Ishikawa (cell line): ENCODE measurements around the gene PIK3IP1.

ENCODE experiments used
- CEBPB ChIP-seq: IDR thresholded peaks from 2 replicates; pipeline ENCODE4 v1.6.1; 2012
- CREB1 ChIP-seq: IDR thresholded peaks from 2 replicates; pipeline ENCODE4 v1.6.1; 2012; ENCODE audit warnings: low read depth
- EGR1 ChIP-seq: IDR thresholded peaks from 2 replicates; pipeline ENCODE4 v1.6.1; 2012
- EP300 ChIP-seq: IDR thresholded peaks from 2 replicates; pipeline ENCODE4 v1.6.1; 2012; ENCODE audit warnings: borderline replicate concordance
- FOXM1 ChIP-seq: IDR thresholded peaks from 2 replicates; pipeline ENCODE4 v1.6.1; 2012; ENCODE audit warnings: low read depth, borderline replicate concordance
- NFIC ChIP-seq: IDR thresholded peaks from 2 replicates; pipeline ENCODE4 v1.6.1; 2012
- RAD21 ChIP-seq: IDR thresholded peaks from 2 replicates; pipeline ENCODE4 v1.6.1; 2012; ENCODE audit warnings: low read depth
- TAF1 ChIP-seq: IDR thresholded peaks from 2 replicates; pipeline ENCODE4 v1.6.1; 2012; ENCODE audit warnings: low read depth, mild to moderate bottlenecking
- TCF12 ChIP-seq: IDR thresholded peaks from 2 replicates; pipeline ENCODE4 v1.6.1; 2012; ENCODE audit warnings: low read depth
- TEAD4 ChIP-seq: IDR thresholded peaks from 2 replicates; pipeline ENCODE4 v1.6.1; 2012
- YY1 ChIP-seq: IDR thresholded peaks from 2 replicates; pipeline ENCODE4 v1.6.1; 2012; ENCODE audit warnings: low read depth
- ZBTB7A ChIP-seq: IDR thresholded peaks from 2 replicates; pipeline ENCODE4 v1.6.1; 2012; ENCODE audit warnings: low read depth
- TF ChIP-seq, protein P1 (sequence below): IDR thresholded peaks from 2 replicates; pipeline ENCODE4 v1.6.1; 2012; ENCODE audit warnings: low read depth, mild to moderate bottlenecking
- TF ChIP-seq, protein P2 (sequence below): IDR thresholded peaks from 2 replicates; pipeline ENCODE4 v1.6.1; 2012
- TF ChIP-seq, protein P3 (sequence below): IDR thresholded peaks from 2 replicates; pipeline ENCODE4 v1.6.1; 2012

PIK3IP1 gene

DNA sequence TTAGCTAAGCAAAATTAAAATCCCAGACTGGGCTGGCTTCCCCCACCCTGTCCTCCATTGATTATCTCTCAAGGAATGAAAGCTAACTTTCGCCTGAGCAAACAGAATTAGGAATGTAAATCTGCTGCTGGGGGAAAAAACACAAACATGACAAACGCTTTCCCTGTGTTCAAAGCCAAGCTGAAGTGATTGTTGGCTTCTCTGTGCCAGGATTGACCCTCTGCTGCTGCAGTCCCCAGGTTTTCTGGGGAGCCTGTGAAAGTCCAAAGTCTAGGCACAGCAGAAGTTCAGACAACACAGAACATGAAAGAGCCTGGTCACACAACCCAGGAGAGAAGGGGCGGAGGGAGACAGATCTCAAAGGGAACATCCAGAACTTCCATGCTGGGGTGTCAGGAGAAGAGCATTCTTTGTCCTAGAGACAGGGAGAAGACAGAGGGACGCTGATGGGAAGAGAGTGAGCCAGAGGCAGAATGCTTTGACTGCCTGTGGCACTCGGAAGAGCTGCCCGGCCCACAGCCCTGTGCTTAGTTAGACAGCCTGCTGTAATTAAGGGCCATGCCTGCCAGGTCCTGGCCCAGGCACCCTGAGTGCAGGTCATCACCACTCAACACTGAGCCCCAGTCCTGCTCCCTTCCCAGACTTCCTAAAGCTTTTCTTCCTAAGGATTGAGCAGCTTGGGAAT lies 47.0 kb upstream of the PIK3IP1 start:
- TF ChIP-seq TEAD4 (no peak), NFIC (no peak), TAF1 (no peak), CEBPB (no peak), RAD21 (no peak), EGR1 (no peak), YY1 (no peak), EP300 (no peak)
- TF ChIP-seq, protein P1, sequence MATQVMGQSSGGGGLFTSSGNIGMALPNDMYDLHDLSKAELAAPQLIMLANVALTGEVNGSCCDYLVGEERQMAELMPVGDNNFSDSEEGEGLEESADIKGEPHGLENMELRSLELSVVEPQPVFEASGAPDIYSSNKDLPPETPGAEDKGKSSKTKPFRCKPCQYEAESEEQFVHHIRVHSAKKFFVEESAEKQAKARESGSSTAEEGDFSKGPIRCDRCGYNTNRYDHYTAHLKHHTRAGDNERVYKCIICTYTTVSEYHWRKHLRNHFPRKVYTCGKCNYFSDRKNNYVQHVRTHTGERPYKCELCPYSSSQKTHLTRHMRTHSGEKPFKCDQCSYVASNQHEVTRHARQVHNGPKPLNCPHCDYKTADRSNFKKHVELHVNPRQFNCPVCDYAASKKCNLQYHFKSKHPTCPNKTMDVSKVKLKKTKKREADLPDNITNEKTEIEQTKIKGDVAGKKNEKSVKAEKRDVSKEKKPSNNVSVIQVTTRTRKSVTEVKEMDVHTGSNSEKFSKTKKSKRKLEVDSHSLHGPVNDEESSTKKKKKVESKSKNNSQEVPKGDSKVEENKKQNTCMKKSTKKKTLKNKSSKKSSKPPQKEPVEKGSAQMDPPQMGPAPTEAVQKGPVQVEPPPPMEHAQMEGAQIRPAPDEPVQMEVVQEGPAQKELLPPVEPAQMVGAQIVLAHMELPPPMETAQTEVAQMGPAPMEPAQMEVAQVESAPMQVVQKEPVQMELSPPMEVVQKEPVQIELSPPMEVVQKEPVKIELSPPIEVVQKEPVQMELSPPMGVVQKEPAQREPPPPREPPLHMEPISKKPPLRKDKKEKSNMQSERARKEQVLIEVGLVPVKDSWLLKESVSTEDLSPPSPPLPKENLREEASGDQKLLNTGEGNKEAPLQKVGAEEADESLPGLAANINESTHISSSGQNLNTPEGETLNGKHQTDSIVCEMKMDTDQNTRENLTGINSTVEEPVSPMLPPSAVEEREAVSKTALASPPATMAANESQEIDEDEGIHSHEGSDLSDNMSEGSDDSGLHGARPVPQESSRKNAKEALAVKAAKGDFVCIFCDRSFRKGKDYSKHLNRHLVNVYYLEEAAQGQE, result no peak
- TF ChIP-seq, protein P2, sequence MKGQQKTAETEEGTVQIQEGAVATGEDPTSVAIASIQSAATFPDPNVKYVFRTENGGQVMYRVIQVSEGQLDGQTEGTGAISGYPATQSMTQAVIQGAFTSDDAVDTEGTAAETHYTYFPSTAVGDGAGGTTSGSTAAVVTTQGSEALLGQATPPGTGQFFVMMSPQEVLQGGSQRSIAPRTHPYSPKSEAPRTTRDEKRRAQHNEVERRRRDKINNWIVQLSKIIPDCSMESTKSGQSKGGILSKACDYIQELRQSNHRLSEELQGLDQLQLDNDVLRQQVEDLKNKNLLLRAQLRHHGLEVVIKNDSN, result no peak

DNA sequence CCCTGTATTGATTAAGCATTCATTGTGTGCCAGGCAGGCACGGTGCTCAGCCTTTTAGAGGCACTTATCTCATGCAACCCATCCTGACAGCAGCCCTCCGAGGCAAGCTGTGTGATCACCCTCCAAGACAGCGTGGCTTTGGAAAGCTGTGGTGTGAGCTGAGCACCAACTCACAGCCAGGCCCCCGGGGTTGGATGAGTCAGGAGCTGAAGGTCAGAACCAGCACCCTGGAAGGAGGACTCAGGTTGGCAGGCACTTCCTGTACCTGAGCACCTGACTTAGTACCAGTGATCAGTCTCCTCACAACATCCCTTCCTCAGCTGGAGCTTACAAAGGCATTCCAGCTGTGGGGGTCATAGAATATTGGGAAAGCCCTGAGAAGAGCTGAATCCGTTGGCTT lies 44.9 kb upstream of the PIK3IP1 start:
- TF ChIP-seq FOXM1 (no peak), TCF12 (no peak), CEBPB (no peak), TAF1 (no peak), EP300 (no peak), EGR1 (no peak), RAD21 (no peak), TEAD4 (no peak), YY1 (no peak), ZBTB7A (no peak), CREB1 (no peak), NFIC (no peak)
- TF ChIP-seq, protein P2, result no peak
- TF ChIP-seq, protein P1, result no peak
- TF ChIP-seq, protein P3, sequence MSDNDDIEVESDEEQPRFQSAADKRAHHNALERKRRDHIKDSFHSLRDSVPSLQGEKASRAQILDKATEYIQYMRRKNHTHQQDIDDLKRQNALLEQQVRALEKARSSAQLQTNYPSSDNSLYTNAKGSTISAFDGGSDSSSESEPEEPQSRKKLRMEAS, result no peak

DNA sequence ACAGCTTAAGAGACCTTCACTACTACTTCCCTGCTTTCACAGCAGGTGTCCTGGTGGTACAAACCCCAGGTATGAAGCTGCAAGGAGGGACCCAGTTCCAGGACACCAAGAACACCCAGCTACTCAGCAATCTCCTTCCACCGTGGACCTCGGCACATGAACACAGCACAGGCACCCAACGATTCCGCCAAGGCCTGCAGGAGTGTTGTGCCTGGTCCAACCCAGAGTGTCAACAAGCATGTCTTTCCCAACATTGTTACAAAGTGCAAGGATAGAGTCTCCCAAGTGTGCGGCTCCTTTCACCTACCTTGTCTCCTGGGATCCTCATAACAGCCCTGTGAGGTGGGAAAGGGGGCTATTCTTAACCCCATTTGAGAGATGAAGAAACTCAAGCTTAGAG lies 42.0 kb upstream of the PIK3IP1 start:
- TF ChIP-seq CREB1 (no peak), NFIC (no peak), TEAD4 (no peak), ZBTB7A (no peak), EP300 (no peak), TCF12 (no peak), TAF1 (no peak)
- TF ChIP-seq, protein P1, result no peak
- TF ChIP-seq, protein P2, result no peak

DNA sequence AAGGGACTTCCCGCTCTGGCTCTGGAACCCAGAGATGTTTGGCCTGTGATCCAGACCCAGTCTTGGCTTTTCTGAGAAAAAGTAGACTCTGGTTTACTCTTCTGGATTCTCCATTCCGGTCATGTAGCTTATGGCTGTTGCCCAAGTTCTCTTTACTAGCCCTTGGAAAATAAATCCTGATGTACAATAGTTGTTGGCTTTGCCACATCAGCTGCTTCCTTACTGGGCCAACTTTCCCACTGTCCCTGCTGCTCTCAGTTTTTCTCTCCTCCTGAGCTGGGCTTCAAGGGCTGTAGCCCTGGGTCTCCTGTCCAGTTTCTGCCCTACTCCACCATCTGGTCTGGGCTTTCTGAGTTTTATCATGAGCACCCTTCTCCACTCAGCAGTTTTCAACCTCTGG lies 41.4 kb upstream of the PIK3IP1 start:
- no peak for TF ChIP-seq NFIC
- TF ChIP-seq TCF12, result no peak
- TF ChIP-seq CREB1, result no peak
- TF ChIP-seq EP300, result no peak
- no peak for TF ChIP-seq TAF1
- no peak for TF ChIP-seq YY1
- TF ChIP-seq, protein P2, result no peak
